ENCODE measurements around the gene TRPM6. TPM values are rescaled to one million over a fixed set of nuclear protein-coding genes. Genes with fewer than 3 reads are reported as not detected.

Gene TRPM6
- polyA plus RNA-seq, 1 experiment = 0.01 TPM

GRCh38 chr9:74783408-74783807, 104.3 kb downstream of the TRPM6 start:
- H3K9me3 ChIP-seq (ENCODE audit: control insufficient read depth, insufficient read depth, low read length) = no peaks in the 10 kb centered on the region
- H3K27me3 ChIP-seq (ENCODE audit: control insufficient read depth, insufficient read depth, low read length) = peaks cover 2% of the 10 kb centered on the region
- no peak overlapping the region for H3K4me3 ChIP-seq (ENCODE audit: low read depth, low read length)
- DNase-seq (ENCODE audit: low read depth, low spot score) = no peak
- POLR2A ChIA-PET = no interaction called here
- H3K27ac ChIP-seq (ENCODE audit: low read depth, low read length) = no peak overlapping the region
- TF ChIP-seq CTCF (IDR thresholded peaks at IDR 0.05; ENCODE audit: low read depth, low read length) = no peak
- CTCF ChIA-PET = interaction anchor here (0.7 to 2.6 kb wide), 4 partner anchors 8 to 218 kb away, joined by 3 to 34 read pairs (median 4); no protein-coding TSS in a partner anchor

GRCh38 chr9:74777136-74777879, 110.4 kb downstream of the TRPM6 start:
- no peak overlapping the region for H3K27ac ChIP-seq (ENCODE audit: low read depth, low read length)
- POLR2A ChIA-PET = no interaction called here
- TF ChIP-seq CTCF (IDR thresholded peaks at IDR 0.05; ENCODE audit: low read depth, low read length) = peak; percentile 81
- CTCF ChIA-PET = interaction anchor here (0.7 to 12.6 kb wide), 41 partner anchors 9 to 462 kb away, joined by 3 to 270 read pairs (median 5); partner anchors contain the start of gene C9orf40
- no peaks in the 10 kb centered on the region for H3K9me3 ChIP-seq (ENCODE audit: control insufficient read depth, insufficient read depth, low read length)
- no peak overlapping the region for H3K4me3 ChIP-seq (ENCODE audit: low read depth, low read length)
- DNase-seq (ENCODE audit: low read depth, low spot score) = no peak
- H3K27me3 ChIP-seq (ENCODE audit: control insufficient read depth, insufficient read depth, low read length) = no peaks in the 10 kb centered on the region

- ChIA-PET CTCF (interaction anchor here (0.7 to 12.6 kb wide), 29 partner anchors 8 to 466 kb away, joined by 3 to 270 read pairs (median 7); partner anchors contain the start of gene C9orf40), POLR2A (no interaction called here)
- no peak for TF ChIP-seq CTCF (IDR thresholded peaks at IDR 0.05; ENCODE audit: low read depth, low read length)
- H3K27ac ChIP-seq (ENCODE audit: low read depth, low read length) = no peak overlapping the region
- H3K27me3 ChIP-seq (ENCODE audit: control insufficient read depth, insufficient read depth, low read length) = no peaks in the 10 kb centered on the region
- no peak for DNase-seq (ENCODE audit: low read depth, low spot score)
- no peaks in the 10 kb centered on the region for H3K9me3 ChIP-seq (ENCODE audit: control insufficient read depth, insufficient read depth, low read length)
- H3K4me3 ChIP-seq (ENCODE audit: low read depth, low read length) = no peak overlapping the region
These were observed 112.3 kb downstream of the TRPM6 start for GRCh38 chr9:74775396-74775795.

- H3K9me3 ChIP-seq (ENCODE audit: control insufficient read depth, insufficient read depth, low read length) = no peaks in the 10 kb centered on the region
- ChIA-PET POLR2A (no interaction called here), CTCF (interaction anchor here (0.5 to 12.6 kb wide), 61 partner anchors 10 to 1559 kb away, joined by 3 to 270 read pairs (median 5); partner anchors contain the start of genes C9orf40, NMRK1, OSTF1 and TRPM6)
These were observed 113.7 kb downstream of the TRPM6 start for GRCh38 chr9:74773886-74774479.

More at GRCh38 chr9:74773886-74774479, 113.7 kb downstream of the TRPM6 start:
- peak; percentile 55 for DNase-seq (ENCODE audit: low read depth, low spot score)
- Histone ChIP-seq H3K27ac (ENCODE audit: low read depth, low read length) (no peak overlapping the region), H3K27me3 (ENCODE audit: control insufficient read depth, insufficient read depth, low read length) (no peaks in the 10 kb centered on the region), H3K4me3 (ENCODE audit: low read depth, low read length) (no peak overlapping the region)
- peak; percentile 95 for TF ChIP-seq CTCF (IDR thresholded peaks at IDR 0.05; ENCODE audit: low read depth, low read length)
